NCI-H1105 treated with DMSO at 0.1 percent for 48 hours (cell line): ENCODE measurements around the gene TAF5L.
A peak's percentile ranks its signal among the peaks of the same experiment; 100 is the strongest.
"Not testable (repeated sequence)": the region's sequence is repeated elsewhere in the genome, so short reads cannot be mapped to it uniquely, and the experiment has no call there.

Experiments used
- DNase-seq: peaks from one replicate; lab custom pipeline; 2025; lab: John Stamatoyannopoulos, UW

The TAF5L gene

DNA sequence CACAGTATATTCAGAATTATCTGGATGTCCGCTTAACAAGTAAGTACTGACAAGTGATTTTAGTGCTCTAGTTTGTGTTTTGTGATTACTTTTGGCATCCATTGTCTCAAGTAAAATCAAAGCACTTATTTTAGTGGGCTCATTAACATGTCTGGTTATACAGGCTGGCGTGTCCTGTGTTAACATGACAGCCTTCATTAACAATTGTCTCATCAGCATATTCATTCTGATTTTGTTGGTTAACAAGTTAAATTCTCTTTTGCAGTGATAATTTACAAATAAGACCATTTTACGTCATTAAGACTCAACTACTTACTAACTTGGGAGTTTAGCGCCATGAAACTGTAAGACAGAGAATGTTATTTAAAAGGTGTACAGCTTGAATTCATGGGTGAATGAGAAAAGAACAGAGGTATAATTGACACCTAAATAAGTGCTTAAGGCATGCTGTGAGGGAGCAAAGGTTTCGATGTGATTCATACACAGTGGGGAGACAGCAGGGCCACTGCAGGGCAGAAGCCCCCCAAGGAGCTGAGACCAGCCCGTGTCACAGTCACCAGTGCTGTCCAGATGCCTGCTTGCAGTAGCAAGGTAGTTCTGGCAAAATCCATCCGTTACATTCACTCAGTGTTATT is 22.4 kb downstream of the TAF5L start:
- DNase-seq: no peak

DNA sequence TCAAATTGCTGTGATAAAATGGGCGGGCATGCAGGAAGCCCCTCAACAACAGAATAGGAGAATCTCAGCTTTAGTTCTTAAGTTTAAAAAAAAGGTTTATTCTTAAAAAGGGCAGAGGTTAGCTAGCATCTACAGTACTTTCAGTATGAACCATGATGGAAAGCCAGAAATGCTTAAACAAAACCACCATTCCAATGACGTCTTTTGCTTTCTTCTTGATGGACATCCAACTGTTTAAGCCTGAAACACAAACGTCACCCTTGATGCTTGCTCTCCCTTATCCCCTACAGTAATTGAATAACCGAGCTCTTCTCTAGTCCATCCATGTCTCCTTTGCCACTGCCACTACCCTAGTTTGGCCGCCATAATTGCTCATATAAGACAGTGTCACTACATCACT is 25.7 kb downstream of the TAF5L start:
- no peak for DNase-seq

DNA sequence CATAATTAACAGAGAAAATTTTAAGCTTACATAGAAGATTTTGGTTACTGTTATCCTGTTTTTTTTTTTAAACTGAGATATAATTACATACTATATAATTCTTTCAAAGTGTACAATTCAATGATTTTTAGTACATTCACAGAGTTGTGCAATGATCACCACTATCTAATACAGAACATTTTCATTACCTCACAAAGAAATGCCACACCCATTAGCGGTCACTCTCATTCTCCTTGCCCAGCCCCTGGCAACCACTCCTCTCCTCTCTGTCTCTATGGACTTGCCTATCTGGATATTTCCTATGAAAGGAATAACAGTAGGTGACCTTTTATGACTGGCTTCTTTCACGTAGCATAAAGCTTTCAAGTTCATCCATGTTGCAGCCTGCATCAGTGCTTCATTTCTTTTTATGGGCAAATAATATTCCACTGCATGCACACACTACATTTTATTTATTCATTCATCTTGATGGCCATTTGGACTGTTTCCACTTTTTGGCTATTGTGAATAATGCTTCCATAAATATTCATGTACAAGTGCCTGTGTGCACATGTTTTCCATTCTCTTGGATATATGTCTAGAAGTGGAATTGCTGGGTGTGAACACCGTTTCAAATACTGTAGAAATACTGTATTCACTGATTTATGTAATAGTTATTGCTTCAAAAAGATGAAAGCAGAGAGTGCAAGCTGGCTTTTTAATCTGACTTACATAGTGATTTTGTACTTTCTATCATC is 26.5 kb downstream of the TAF5L start:
- DNase-seq: no peak

DNA sequence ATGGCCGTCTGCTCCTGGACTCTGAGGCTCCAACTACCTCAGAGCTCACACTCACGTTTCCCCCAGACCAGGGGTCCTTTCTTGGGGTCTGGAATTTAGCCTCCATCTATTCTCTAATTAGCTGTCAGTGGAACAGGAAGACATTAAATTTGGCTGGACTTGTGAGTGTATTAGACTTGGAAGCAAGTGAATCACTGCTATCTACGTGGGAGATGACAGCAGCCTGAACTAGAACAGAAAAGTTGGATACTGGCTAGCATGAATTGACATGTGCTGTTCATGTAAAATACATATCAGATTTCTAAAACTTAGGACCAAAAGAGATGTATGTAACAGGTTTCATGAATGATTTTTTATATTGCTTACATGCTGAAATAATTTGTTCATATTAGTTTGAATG is 28.0 kb downstream of the TAF5L start:
- DNase-seq: no peak

DNA sequence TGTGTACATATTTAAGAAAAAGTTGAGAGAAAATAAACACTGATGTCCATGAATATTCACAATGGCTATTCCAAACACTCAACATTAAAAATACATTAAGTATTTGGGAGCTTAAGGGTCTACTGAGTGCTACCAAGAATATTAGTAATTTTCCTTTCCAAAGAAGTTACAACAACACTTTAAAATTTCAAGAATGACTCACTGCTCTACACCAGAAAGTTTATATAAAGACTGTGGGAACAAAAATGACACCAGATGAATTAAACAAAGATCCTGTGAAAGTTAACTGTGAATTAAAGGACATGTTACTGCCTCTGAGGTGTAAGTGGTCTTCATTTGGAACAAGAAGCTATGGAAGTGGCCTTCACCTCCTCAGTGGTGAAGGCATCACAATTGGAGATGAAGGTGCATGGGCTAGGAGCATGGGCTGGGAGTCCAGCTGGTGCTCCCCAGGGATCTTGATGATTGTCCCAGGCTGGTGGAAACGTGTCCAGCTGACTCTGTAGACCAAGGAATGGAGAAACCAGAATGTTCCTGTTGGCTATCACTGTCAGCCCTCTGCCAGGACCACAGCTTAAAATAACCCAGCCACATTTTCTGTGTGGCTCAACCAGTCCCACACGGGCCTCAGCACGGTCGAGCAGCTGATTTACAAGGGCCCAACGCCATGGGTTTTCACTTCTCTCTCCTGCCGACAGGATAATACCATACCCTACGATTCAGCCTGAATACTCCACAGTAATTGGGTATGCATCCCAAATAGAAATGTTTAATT is 28.8 kb downstream of the TAF5L start:
- DNase-seq: no peak

DNA sequence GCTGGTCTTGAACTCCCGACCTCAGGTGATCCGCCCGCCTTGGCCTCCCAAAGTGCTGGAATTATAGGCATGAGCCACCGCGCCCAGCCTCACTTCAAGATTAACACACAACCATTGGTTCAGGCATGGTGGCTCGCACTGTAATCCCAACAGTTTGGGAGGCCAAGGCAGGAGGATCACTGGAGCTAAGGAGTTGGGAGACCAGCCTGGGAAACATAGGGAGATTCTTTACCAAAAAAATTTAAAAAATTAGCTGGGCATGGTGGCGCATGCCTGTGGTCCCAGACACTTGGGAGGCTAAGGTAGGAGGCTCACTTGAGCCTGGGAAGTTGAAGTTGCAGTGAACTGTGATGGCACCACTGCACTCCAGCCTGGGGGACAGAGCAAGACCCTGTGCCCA is 30.0 kb downstream of the TAF5L start:
- DNase-seq: not testable (repeated sequence)

DNA sequence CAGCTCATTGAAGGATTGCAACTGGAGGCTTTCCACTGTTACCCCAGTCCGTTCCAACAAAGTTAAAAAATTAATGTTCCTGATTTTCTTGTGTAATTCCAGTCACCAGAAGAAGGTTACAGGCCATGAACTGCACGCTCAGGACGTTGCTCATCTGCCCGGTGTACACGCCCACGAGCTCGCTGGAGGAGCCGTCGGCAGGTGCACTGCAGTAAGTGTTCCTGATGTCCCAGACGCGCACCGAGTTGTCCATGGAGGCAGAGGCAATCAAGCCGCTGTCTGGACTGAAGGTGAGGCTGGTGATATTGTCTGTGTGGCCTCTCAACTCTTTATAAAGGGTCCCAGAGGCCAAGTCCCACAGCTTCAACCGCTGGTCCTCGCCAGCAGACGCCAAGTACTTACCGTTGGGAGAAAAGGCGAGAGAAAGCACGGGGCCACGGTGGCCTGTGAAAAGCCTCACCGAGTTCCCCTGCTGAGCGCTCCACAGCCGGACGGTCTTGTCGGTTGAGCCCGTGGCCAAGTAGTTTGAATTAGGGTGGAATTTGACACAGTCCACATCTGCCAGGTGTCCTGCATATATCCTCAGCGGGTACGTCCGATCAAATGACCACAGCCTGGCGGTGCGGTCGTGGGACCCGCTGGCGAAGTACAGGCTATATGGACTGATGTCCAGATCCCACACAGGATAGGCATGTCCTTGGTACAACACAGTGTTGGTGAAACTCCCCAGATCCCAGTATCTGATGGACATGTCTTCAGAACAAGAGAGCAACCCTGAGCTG is 31.5 kb downstream of the TAF5L start:
- DNase-seq: no peak

DNA sequence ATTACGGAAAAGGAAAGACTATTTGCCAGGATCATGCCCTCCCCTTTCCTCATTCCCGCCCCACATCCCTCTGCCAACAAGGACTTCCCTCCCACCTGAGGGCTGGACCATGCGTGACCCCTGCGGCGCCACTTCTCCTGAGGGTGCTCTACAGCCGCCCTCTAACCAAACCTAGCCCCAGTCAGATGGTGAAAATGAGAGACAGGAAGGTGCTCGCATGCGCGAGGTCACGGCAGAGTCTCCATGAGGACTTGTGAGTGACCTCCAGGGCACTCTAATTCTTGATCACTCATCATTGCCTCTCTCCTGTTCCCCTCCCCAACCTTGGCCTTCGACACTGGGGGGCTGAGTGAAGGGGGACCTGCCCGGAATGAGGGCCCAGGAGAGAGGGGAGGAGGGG is 32.1 kb downstream of the TAF5L start:
- DNase-seq: no peak

DNA sequence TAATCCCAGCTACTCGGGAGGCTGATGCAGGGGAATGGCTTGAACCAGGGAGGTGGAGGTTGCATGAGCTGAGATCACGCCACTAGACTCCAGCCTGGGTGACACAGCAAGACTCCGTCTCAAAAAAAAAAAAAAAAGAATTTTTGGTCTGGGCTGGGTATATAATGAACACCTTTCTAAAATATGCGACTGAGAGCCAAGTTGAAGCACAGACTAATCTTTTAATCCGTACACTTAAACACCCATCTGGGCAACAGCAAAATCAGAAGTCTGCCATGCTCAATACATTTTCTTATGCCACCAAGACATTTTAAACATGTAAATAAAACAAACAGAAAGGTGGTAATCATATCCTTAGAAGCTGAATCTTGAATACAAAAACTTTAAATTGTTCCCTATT is 35.8 kb downstream of the TAF5L start:
- DNase-seq: no peak

DNA sequence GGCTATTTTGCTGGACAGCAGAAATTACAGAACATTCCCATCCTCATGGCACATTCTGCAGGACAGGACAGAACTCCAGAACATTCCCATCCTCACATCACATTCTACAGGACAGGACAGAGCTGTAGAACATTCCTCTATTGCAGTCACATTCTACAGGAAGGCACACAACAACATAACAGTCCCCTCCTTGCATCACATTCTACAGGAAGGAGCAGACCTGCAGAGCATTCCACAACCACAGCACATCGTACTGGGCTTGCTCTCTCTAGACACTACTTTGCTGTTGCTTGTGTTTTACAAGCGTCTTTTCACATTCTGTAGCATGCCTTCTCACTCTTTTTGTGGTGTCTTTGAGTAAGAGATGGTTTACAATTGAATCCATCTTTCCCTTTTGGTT is 40.6 kb downstream of the TAF5L start:
- DNase-seq: no peak

DNA sequence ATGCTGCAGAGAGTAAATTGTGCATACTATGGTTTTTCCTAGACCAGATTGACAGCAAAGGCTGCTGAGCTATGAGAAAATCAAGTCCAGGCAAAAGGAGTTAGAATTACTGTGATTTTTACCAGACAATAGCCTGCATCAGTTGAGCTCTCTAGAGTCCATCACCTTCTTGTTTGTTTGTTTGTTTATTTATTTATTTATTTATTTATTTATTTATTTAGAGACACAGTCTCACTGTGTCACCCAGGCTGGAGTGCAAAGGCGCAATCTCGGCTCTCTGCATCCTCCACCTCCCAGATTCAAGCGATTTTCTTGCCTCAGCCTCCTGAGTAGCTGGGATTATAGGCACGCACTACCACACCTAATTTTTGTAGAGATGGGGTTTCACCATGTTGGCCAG is 43.2 kb downstream of the TAF5L start:
- DNase-seq: no peak

DNA sequence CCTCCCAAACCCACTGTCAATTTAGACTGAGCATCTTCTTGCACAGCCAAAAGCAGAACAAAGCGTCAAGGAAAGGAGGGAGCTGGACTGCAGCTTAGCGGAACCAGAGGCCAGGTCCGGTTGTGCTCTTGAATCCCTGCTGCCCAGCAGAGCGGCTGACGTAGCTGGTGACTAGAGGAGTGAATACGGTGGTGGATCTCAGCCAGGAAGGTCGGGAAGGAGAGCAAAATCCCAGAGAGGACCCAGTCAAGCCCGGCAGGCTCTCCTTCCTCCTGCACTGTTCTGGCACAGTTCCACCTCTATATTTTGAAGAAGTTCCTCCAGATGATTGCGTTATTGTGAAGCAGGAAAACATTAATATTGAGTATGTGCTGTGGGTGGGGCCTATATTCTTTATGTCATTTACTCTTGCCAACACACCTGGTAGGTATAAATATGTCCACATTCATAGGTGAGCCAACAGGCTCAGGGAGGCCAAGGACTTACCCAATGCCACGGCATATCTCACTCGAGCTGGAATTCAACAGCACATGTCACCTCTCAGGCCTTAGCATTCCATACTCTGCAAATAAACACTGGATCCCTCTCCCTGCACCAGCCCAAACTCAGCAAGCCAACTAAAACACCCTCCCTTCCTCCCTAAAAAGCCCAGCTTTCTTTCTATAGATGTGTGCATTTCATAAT is 43.8 kb downstream of the TAF5L start:
- DNase-seq: peak; percentile 13

DNA sequence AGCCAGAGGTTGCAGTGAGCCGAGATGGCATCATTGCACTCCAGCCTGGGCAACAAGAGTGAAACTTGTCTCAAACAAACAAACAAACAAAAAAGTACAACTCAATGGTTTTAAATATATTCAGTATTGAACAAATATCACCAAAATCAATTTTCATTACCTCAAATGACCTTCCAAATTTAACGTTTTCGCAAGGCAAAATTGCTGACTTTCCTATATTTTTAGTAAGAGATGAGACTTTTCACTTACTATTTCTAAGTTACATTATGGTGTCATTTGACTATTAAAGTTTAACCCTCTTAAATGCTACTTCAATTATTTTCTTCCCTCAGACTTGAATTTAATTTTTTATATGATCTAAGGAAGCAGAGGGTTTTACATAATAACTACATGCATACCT is 44.4 kb downstream of the TAF5L start:
- DNase-seq: no peak

DNA sequence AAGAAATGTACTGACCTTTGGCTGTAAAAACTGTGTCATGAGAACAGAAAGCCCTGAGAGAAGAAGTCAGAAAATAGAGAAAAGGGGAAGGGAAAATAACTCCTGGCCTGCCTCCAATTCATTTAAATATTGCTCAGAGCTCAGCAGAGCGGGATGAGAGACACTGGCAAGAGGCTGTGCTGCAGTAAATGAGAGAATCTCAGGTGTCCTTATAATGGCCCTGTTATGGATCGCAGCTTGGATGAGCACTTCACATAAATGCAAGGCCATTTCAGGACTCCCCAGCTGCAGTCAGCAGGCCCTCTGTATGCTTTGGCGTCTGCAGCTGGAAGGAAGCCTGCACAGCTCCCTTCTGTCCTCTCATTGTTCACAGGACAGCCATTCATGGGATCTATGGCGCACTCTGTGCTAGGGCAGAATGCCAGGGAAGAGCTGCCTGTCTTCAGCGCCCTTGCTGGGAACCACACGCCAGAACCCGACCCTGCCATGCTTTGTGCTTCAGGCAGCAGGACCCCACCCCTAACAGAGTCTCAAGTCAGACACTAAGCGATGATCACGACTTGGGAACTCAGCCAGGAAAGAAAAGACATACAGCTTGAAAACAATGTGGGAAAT is 46.8 kb downstream of the TAF5L start:
- peak; percentile 80 for DNase-seq

DNA sequence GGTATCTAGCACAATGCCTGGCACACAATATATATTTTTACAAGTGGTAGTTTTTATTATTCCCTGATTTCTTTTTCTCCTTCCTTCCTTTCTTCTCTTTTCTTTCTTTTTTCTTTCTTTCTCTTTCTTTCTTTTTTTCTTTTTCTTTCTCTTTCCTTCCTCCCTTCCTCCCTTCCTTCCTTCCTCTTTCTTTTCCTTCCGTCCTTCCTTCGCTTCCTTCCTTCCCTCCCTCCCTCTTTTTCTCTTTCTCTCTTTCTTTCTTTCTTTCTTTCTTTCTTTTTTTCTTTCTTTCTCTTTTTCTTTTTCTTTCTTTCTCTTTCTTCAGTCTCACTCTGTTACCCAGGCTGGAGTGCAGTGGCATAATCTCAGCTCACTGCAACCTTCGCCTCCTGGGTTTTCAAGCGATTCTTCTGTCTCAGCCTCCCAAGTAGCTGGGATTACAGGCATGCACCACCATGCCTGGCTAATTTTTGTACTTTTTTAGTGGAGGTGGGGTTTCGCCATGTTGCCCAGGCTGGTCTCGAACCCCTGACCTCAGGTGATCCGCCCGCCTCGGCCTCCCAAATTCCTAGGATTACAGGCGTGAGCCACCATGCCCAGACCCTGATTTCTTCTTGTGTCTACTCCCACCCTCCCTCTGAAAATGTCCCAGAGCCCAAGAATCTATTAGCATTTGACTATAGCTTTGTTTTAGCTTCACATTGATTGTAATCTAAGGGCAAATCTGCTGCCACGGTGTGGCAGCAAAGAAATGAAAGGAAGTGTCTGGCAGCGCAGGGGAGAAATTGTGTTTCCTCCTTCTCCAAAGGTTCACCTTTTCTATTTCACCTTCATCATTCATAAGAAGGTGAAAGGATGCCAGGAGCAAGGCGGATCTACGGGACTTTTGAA is 47.5 kb downstream of the TAF5L start:
- no peak for DNase-seq

DNA sequence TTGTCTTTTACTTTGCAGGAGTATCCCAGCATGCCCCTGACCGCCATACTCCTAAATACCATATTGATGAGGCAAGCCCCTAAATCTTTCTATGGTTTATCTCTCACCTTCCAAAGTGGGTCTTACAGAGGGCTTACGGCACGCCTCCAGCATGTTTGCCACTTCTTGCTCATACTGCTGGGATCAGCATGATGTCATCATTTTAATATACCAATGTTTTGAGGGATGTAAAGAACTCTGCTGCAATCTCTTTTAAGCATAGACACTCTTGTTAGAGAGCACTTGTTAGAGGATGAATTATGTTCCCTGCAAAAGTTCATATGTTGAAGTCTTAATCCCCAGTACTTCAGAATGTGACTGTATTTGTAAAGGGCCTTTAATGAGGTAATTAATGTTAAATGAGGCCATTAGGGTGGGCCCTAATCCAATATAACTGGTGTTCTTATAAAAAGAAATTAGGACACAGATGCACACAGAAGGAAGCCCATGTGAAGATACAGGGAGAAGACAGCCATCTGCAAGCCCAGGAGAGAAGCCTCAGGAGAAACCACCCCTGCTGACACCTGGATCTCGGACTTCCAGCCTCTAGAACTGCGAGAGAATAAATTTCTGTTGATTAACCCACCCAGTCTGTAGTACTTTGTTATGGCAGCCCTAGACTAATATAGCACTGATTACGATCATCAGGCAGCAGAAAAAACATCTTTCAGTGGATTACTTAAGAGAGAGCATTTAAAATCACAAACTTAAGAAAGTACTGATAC is 51.1 kb downstream of the TAF5L start:
- no peak for DNase-seq

DNA sequence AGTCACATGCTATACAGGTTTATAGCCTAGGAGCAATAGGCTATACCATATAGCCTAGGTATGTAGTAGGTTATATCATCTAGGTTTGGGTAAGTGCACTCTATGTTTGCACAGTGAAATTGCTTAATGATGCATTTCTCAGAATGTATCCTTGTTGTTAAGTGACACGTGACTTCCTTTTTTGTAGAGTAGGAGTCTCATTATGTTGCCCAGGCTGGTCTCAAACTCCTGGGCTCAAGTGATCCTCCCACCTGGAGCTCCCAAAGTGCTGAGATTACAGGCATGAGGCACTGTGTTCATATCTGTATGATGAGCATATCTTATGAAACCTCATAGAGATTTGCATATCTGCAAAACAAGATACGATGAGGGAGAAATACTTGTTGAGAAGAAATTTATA is 53.6 kb downstream of the TAF5L start:
- DNase-seq: peak; percentile 1

DNA sequence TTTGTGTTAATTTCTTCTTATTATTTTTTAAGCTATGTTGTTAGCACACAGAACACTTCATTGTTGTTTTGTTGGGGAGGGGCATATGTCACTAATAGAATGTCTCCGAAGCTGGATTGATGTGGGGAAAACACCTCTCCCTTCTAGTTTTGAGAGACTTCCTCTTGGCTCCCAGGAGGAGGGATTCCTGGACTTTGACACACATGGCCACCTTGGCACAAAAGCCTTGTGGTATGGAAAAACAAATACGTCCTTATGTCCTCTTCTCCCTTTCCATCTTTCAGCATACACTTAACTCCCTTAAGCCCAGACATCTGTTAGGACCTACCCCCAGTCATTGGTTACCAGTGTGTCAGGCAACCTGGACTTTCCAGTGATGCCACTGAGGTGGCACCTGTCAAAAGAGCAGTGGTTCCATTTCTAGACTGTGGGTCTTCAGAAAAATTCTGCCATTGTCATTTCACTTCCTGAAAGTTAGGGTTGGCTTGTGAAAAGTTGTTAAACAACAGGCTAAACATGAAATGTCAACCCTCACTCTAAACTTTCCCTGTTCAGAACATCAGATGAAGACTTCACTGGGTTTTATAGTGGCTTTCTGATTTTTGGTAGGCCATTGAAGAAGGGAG is 54.9 kb downstream of the TAF5L start:
- no peak for DNase-seq

DNA sequence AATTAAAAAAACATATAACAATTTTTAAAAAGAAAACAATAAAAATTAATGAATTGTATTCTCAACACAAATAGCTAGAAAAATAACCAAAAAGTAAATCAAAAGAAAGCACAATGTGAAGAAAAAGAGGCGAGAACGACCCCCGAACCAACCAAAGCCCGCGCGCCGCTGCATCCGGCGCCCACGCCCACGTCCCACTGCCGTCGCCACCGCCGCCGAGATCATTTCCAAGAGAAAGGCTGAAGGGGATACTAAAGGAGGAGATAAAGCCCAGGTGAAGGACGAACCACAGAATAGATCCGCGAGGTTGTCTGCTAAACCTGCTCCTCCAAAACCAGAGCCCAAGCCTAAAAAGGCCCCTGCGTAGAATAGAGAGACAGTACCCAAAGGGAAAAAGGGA is 55.6 kb downstream of the TAF5L start:
- no peak for DNase-seq
